ENCODE data around the gene TFCP2L1.
A peak's percentile ranks its signal among the peaks of the same experiment; 100 is the strongest.
"Not testable (repeated sequence)": the region's sequence is repeated elsewhere in the genome, so short reads cannot be mapped to it uniquely, and the experiment has no call there.

Gene TFCP2L1

DNA sequence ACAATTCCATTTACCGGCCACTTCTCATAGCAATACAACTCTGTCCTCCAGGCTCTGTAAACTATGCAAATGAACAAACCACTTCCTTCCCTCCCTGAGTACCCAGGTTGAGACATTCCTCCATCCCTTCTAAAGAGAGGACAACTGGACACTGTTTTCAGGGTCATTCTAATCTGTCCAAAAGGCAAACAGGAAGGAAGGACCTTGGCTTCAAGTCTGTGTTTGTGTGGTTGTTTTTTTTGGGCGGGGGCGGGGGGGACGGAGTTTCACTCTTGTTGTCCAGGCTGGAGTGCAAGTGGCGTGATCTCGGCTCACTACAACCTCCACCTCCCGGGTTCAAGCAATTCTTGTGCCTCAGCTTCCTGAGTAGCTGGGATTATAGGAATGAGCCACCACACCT, 3.3 kb downstream of the TFCP2L1 start:
- Mint-ChIP-seq H3K4me3 (no peak overlapping the region), H3K27me3 (ENCODE audit: low read depth) (peaks cover 69% of the 10 kb centered on the region), H3K9me3 (no peaks in the 10 kb centered on the region), H3K4me1 (peaks cover 10% of the 10 kb centered on the region), H3K27ac (no peak overlapping the region), H3K36me3 (ENCODE audit: low read depth) (peaks cover 5% of the 10 kb centered on the region)
- TF ChIP-seq, protein P1, sequence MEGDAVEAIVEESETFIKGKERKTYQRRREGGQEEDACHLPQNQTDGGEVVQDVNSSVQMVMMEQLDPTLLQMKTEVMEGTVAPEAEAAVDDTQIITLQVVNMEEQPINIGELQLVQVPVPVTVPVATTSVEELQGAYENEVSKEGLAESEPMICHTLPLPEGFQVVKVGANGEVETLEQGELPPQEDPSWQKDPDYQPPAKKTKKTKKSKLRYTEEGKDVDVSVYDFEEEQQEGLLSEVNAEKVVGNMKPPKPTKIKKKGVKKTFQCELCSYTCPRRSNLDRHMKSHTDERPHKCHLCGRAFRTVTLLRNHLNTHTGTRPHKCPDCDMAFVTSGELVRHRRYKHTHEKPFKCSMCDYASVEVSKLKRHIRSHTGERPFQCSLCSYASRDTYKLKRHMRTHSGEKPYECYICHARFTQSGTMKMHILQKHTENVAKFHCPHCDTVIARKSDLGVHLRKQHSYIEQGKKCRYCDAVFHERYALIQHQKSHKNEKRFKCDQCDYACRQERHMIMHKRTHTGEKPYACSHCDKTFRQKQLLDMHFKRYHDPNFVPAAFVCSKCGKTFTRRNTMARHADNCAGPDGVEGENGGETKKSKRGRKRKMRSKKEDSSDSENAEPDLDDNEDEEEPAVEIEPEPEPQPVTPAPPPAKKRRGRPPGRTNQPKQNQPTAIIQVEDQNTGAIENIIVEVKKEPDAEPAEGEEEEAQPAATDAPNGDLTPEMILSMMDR (IDR thresholded peaks at IDR 0.05; ENCODE audit: unreplicated experiment in 3 of 3), result no peak

DNA sequence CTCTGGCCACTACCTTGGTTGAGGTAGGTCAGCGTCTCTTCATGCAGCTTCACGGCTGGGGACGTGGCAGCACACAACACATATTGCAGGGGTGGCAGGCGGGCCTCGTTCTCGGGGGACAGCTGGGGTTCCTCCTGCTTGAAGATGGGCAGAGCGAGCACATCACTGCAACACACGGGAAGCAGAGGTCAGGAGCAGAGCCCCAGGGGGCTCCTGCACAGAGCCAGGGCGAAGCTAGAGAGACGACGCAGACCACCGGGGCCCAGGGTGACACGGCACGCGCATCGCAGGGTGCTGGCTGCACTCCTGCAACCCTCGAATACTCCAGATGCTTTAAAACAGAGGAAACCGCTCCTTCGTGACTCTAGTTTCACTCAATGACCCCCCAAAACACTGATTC, 3.9 kb downstream of the TFCP2L1 start:
- no peaks in the 10 kb centered on the region for H3K9me3 Mint-ChIP-seq
- peaks cover 10% of the 10 kb centered on the region for H3K4me1 Mint-ChIP-seq
- TF ChIP-seq, protein P1 (IDR thresholded peaks at IDR 0.05; ENCODE audit: unreplicated experiment in 3 of 3), result no peak
- no peak overlapping the region for H3K27ac Mint-ChIP-seq
- H3K36me3 Mint-ChIP-seq (ENCODE audit: low read depth), result peaks cover 5% of the 10 kb centered on the region
- H3K4me3 Mint-ChIP-seq, result peak overlapping the region in 1 of 3 experiments; percentile 4
- H3K27me3 Mint-ChIP-seq (ENCODE audit: low read depth), result peaks cover 64% of the 10 kb centered on the region

DNA sequence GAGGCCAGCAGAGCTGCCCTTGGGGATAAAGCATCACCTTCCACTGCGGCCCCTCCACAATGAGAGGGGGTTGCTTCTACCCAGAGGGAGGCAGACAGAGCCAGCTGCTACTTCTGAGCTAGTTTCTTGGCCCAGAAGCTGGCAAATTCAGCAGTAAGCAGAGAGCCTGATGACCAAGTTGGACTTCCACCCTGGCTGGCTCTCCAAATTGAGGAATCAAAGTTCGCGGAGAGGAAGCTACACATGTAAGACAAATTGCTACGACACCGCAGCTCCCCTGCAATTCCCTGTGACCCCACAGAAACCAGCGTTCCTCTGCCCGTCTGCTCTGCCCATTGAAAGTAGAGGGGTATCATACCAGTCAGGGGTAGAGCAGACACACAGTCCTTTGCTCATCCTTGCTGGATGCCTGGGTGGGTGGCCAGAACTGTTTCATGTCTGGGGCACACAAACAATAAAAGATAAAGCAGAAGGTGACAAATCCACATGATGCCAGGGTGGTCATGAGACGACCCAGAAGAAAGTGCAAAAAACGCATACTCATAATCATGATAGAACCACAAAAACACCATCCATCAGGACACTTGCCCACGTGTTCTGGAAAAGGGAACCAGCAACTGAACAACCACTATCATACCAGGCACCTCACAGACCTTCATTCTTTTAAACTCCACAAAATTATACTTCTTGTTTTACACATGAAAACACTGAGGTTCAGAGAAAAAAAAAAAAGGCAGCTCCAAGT, 5.4 kb downstream of the TFCP2L1 start:
- TF ChIP-seq, protein P1 (IDR thresholded peaks at IDR 0.05; ENCODE audit: unreplicated experiment in 3 of 3), result no peak
- H3K36me3 Mint-ChIP-seq (ENCODE audit: low read depth), result peaks cover 5% of the 10 kb centered on the region
- no peak overlapping the region for H3K4me3 Mint-ChIP-seq
- no peaks in the 10 kb centered on the region for H3K9me3 Mint-ChIP-seq
- H3K4me1 Mint-ChIP-seq, result peaks cover 10% of the 10 kb centered on the region
- H3K27me3 Mint-ChIP-seq (ENCODE audit: low read depth), result peaks cover 54% of the 10 kb centered on the region
- no peak overlapping the region for H3K27ac Mint-ChIP-seq

- Mint-ChIP-seq H3K27me3 (ENCODE audit: low read depth) (peaks cover 41% of the 10 kb centered on the region), H3K36me3 (ENCODE audit: low read depth) (no peaks in the 10 kb centered on the region), H3K27ac (no peak overlapping the region), H3K9me3 (no peaks in the 10 kb centered on the region), H3K4me1 (no peaks in the 10 kb centered on the region), H3K4me3 (no peak overlapping the region)
- TF ChIP-seq, protein P1 (IDR thresholded peaks at IDR 0.05; ENCODE audit: unreplicated experiment in 3 of 3), result no peak
These were observed 8.7 kb downstream of the TFCP2L1 start for GRCh38 chr2:121276341-121276740.

DNA sequence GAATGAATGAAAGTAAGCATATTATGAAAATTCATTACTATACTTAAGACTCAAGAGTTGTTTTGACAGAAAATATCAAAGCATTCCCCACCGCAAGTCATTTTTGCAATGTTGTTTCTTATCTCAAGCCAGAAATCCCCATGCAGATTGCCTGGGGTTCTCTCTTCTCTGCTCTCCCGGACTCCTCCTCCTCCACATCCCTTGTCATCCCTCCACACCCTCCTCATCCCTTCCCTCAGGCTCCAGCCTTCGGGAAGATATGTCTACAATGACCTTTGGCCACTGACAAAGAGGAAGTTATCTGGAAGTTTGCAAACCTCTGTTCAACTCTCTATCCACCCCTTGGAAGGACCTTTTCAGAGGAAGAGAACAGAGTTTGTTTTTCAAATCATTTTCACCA, 11.9 kb downstream of the TFCP2L1 start:
- TF ChIP-seq, protein P1 (IDR thresholded peaks at IDR 0.05; ENCODE audit: unreplicated experiment in 3 of 3), result no peak
- no peaks in the 10 kb centered on the region for H3K4me1 Mint-ChIP-seq
- peaks cover 19% of the 10 kb centered on the region for H3K27me3 Mint-ChIP-seq (ENCODE audit: low read depth)
- H3K9me3 Mint-ChIP-seq, result no peaks in the 10 kb centered on the region
- H3K4me3 Mint-ChIP-seq, result no peak overlapping the region
- no peak overlapping the region for H3K27ac Mint-ChIP-seq
- H3K36me3 Mint-ChIP-seq (ENCODE audit: low read depth), result no peaks in the 10 kb centered on the region

GRCh38 chr2:121272596-121272995, 12.4 kb downstream of the TFCP2L1 start:
- Mint-ChIP-seq H3K27me3 (ENCODE audit: low read depth) (peaks cover 19% of the 10 kb centered on the region), H3K36me3 (ENCODE audit: low read depth) (no peaks in the 10 kb centered on the region), H3K4me3 (no peak overlapping the region), H3K9me3 (no peaks in the 10 kb centered on the region), H3K27ac (no peak overlapping the region), H3K4me1 (no peaks in the 10 kb centered on the region)
- TF ChIP-seq, protein P1 (IDR thresholded peaks at IDR 0.05; ENCODE audit: unreplicated experiment in 3 of 3), result no peak

DNA sequence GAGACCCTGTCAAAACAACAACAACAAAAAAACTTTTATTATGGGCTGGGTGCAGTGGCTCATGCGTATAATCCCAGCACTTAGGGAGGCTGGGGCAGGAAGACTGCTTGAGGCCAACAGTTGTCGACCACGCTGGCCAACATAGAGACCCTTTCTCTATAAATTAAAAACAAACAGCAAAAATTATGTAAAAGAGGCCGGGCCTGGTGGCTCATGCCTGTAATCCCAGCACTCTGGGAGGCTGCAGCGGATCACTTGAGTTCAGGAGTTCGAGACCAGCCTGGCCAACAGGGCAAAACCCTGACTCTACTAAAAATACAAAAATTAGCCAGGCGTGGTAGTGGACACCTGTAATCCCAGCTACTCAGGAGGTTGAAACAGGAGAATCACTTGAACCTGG, 15.6 kb downstream of the TFCP2L1 start:
- H3K27ac Mint-ChIP-seq, result not testable (repeated sequence)

More for the DNA sequence above, 15.6 kb downstream of the TFCP2L1 start:
- peaks cover 19% of the 10 kb centered on the region for H3K27me3 Mint-ChIP-seq (ENCODE audit: low read depth)
- H3K4me3 Mint-ChIP-seq; H3K9me3 Mint-ChIP-seq; H3K36me3 Mint-ChIP-seq (ENCODE audit: low read depth); H3K4me1 Mint-ChIP-seq: not testable (repeated sequence)

Data from nephron (organoid).